ENCODE data around the gene MYL12A. TPM values are rescaled to one million over a fixed set of nuclear protein-coding genes. Genes with fewer than 3 reads are reported as not detected.

Gene MYL12A
- total and polyA plus RNA-seq, 2 of the 13 experiments (the other 11 are each of a cell fraction or from before 2014, with no cell fraction given), result 261 to 277 TPM

DNA sequence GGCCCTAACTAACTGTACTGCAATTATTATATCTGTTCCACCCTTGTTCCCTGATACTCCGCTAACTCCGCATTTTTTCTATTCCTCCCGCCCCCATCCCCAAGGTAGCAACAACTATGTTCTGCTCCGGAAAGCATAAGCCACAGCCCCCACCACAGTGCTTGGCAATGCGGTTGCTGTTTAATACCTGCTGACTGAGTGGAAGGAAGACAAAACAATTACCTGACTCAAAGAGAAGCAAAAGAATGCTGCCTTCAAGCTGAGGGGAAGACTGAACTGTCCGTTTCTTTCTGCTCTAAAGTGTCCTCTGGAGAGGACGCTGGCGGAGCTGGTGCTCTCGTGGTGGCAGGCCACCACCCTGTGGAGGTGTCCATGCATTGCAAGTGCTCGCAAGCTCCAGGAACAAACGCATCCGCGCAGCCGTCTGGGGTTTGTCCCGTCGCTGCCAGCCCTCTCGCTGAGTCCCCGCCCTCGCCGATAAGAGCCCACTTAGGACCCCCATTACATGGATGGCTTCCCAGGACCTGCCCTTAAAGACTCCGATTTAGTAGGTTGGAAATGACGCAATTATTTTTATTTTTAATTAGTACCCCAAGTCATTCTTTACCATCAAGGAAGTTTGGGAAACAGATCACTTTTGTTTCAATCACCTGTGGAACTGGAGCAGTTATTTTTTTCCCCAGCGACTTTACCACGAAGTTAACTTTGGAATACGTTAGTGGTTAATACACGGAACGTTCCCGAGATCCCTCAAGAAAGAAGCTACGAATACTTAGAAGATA, 1.6 kb upstream of the MYL12A start (continued):
- TF ChIP-seq TBX3 (IDR thresholded peaks at IDR 0.05; ENCODE audit: borderline replicate concordance) (no peak), CENPX (CRISPR knock-in tag; IDR thresholded peaks at IDR 0.05) (no peak), ZNF33B (CRISPR knock-in tag; IDR thresholded peaks at IDR 0.05) (0 out of 2 replicates have a peak, but pooled peaks have one; percentile 67), ZZZ3 (CRISPR knock-in tag; IDR thresholded peaks at IDR 0.05; ENCODE audit: borderline replicate concordance) (no peak), THRA (CRISPR knock-in tag; IDR thresholded peaks at IDR 0.05; ENCODE audit: borderline replicate concordance) (peak; percentile 77), STAT5B (CRISPR knock-in tag; IDR thresholded peaks at IDR 0.05) (no peak), TEAD2 (CRISPR knock-in tag; IDR thresholded peaks at IDR 0.05) (no peak), HES4 (CRISPR knock-in tag; IDR thresholded peaks at IDR 0.05; ENCODE audit: borderline replicate concordance) (no peak), ZNF782 (CRISPR knock-in tag; IDR thresholded peaks at IDR 0.05; ENCODE audit: borderline replicate concordance) (no peak), PREB (CRISPR knock-in tag; IDR thresholded peaks at IDR 0.05) (no peak), ZNF205 (CRISPR knock-in tag; IDR thresholded peaks at IDR 0.05) (peak; percentile 64; the same call in 1 of the 2 replicates), MED8 (CRISPR knock-in tag; IDR thresholded peaks at IDR 0.05; ENCODE audit: insufficient replicate concordance) (no peak), AFF4 (CRISPR knock-in tag; IDR thresholded peaks at IDR 0.05) (0 out of 2 replicates have a peak, but pooled peaks have one; percentile 80), AHR (CRISPR knock-in tag; IDR thresholded peaks at IDR 0.05) (0 out of 2 replicates have a peak, but pooled peaks have one; percentile 56), ZNF788 (CRISPR knock-in tag; IDR thresholded peaks at IDR 0.05; ENCODE audit: borderline replicate concordance) (peak; percentile 65; the same call in 1 of the 2 replicates), GPN1 (CRISPR knock-in tag; IDR thresholded peaks at IDR 0.05; ENCODE audit: borderline replicate concordance) (no peak), HDAC2 (CRISPR knock-in tag; IDR thresholded peaks at IDR 0.05) (peak; percentile 70; the same call in 1 of the 2 replicates), ZNF329 (CRISPR knock-in tag; IDR thresholded peaks at IDR 0.05; ENCODE audit: low read depth) (no peak), KLF12 (CRISPR knock-in tag; IDR thresholded peaks at IDR 0.05; ENCODE audit: borderline replicate concordance) (no peak), HBP1 (CRISPR knock-in tag; IDR thresholded peaks at IDR 0.05; ENCODE audit: low read depth) (no peak), RCOR2 (CRISPR knock-in tag; IDR thresholded peaks at IDR 0.05) (peak; percentile 56; the same call in 1 of the 2 replicates)
